HG02885 (cell line): ENCODE measurements around the gene DMD.

Experiments
- ATAC-seq: cut with Tn5 transposase; IDR thresholded peaks from one replicate; pipeline ENCODE4 v1.9.1; 2021; ENCODE audit warnings: mild to moderate bottlenecking; ENCODE audit not compliant: unreplicated experiment, poor library complexity

The DMD gene

DNA sequence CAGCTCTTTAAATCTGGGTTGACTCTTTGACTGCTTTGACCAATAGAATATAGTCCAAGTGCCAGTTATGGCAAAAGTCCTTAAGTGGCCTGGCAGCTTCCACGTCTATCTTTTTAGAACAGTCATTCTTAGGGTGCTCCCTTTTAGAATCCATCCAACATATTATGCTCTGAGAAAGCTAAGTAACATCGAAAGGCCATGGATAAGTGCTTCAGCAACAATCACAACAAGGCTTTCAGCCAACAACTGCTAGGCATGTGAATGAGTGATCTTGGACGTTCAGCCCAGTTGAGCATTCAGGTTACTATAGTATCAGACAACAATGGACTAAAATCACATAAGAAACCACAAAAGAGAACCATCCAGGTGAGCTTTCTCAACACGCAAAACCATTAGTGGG, 818.7 kb downstream of the DMD start:
- ATAC-seq, result no peak

DNA sequence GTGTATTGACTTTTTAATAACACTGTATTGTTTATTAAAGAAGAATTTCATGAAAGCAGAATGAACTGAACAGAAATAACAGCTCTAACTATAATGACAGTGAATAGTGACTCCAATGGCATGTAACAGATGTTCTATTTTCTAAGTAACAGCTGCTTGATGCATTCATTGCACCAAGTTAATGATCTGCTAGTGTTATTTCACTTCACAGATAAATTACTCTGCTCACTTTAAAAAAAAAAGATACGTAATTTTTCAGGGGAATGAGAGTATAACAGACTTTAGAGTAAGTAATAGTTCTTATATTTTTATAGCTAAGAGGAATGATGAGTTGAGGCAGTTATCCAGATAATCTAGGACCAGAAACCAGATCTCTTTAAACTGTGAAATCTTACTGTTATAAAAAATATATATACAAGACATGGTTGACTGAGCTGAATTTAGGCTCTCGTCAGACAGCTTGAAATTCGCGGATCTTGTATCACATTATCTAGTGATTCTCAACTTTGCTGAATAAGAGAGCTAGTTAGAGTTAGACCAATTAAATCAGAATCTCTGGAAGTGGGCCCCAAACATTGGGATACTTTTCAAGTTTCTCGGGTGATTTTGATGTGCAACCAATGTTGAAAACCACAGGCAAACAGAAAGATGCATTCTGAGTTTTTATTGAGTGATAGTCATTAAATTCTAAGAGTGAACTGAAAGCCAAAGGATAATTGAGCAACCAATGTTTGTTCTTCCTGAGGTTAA, 840.7 kb downstream of the DMD start:
- no peak for ATAC-seq

DNA sequence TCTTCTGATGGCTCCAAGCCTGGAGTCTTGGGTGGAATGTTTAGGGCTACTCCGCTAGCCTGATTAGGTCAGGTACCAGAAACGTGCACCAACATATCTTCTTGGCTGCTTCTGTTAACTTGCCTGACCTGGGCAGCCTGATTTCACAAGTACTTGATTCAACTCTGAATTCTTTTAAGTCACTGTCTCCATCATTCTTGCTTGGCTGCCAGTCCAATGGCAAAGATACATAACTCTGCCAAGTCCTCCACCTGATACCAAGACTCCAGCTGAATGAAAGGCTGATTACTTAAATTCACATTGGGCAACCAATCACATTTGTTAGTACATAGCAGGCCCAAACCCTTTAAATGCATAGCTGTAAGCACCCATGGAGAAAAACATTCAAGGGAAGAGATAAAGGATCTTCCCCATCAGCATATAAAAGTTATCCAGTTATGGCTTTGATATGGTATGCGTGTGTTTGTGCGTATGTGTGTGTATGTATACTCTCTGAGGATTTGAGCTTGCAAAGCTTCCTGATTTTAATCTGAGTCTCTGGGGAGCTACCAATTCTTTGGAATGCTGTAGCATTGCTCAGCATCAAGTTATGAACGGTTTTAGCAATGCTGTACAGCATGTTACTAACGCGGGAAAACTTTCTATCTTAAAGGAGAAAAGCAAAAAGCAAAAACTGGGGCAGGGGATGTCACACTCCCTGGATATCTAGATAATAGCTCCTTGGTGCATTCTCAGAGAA, 917.2 kb downstream of the DMD start:
- no peak for ATAC-seq

DNA sequence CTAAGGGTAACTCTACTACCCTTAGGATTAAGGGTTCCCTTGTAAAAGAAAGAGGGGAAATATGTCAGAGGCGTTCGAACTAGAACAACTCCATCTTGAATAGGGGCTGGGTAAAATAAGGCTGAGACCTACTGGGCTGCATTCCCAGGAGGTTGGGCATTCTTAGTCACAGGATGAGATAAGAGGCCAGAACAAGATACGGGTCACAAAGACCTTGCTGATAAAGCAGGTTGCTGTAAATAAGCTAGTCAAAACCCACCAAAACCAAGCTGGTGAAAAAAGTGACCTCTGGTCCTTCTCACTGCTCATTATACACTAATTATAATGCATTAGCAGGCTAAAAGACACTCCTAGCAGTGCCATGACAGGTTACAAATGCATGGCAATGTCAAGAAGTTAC, 922.0 kb downstream of the DMD start:
- ATAC-seq, result no peak

DNA sequence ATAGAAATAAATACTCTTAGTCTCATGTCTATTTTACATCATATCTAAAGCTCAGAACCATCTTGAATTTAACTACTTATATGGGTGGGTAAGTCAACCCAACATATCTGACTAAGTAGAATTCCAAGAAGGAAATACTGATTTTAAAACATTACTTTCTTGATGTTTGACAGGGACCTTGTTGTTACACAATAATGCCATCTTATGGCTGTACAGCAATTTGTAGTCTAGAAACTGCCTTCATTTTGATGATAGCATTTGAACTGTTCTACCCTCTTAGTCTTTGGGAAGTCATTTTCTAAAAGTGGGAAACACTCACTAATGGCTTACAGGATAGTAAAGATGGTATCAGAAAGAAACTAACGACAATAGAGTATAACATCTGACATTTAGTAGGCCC, 929.5 kb downstream of the DMD start:
- ATAC-seq, result no peak

DNA sequence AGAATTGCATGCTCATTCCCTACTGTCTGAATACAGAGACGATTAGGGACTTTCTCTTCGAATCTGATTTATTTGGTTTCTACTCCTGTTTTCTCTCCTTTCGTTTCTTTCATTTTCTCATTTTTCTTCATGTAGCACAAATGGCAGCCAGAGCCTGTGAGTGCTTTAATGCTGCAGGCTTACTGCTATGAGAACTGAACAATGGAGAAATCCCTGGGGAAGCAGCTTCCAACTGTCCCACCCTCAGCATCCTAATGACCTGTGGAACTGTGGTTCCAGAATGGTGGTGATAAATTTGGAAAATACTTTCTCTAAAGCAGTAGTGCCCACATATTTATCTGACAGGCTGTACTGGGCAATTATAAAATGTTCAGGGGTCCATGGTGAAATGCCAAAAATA, 930.4 kb downstream of the DMD start:
- ATAC-seq, result no peak

DNA sequence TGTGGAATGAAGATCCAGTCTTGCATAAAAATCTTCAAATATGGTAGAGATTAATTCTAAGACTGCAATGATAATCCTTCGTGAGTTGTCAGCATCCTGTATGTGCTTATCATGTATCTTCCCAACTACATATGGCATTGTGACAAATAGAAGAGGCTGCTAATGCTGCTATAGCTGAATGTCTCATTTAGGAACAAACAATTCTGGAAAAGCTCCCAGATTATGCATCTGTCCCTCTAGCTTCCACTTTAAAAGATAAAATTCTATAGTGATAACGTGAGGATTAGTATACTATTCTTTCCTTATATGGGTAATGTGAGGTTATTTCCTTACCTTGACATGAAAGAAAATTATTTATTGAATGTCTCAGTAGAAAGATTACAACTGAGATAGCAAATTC, 930.9 kb downstream of the DMD start:
- no peak for ATAC-seq

DNA sequence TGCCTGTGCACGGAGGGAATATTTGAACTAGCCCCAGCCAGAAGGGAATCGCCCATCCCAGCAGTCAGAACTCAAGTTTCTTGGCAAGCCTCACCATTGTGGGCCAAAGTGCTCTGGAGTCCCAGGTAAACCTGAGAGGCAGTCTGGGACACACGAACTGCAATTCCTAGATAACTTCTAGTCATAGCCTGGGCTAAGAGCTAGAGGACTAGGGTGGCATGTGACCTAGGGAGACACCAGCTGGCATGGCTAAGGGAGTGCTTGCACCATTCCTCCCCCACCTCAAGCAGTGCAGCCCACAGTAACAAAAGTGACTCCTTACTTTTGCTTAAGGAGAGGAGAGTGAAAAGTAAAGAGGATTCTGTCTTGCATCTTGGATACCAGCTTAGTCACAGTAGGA, 935.2 kb downstream of the DMD start:
- no peak for ATAC-seq

DNA sequence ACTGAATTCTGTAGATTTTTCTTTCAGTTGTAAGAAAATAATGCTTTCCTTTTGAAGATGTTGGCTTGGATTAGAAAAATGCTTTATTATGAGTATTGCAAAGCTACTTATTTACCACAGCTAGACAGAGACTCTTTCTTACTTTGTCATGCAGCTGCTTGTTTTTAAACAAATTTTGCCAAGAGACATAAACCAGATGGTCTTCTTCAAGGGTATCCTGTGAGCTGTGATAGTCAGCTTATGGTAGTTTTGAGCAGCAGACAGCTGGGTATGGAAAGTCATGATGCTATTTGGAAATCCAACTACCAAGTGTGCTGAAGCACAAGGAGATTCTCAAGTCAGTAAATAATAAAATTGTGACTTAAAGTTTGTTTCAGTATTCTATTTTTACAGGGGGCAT, 941.5 kb downstream of the DMD start:
- no peak for ATAC-seq

DNA sequence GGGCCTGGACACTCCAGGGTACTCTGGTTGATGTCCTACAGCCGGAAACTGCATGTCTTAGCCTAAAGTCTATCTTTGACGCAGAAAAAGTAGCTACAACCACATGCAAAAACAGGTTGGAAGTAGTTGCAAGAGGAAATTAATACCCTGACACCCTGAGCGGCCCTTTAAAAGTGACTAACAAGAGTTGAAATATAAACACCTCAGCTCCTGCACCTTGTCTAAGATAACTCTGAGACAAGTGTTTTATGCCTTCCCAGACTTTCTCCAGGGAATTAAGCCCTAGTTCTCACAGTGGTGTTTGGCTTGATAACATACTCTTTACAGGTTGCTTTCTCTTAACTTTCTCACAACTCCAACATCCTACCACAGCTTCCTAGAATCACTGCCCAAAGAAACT, 943.1 kb downstream of the DMD start:
- no peak for ATAC-seq

DNA sequence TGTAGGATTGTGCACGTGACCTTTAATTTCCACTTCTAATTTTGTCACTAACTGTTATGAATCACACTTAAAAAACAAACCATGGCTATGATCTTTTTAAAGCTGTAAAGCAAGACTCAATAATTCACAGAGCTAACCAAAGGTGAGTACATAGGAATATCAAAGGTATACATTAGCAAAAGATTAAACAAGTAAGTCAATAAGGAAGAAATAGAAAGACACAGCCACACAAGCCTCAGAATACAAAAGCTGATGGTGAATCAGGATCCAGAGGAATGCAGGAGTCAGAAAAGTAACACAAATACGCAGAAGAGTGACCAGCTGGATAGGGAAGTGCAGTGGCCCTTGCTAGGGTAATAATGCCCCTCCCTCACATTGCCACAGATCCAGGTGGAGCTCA, 943.6 kb downstream of the DMD start:
- no peak for ATAC-seq

DNA sequence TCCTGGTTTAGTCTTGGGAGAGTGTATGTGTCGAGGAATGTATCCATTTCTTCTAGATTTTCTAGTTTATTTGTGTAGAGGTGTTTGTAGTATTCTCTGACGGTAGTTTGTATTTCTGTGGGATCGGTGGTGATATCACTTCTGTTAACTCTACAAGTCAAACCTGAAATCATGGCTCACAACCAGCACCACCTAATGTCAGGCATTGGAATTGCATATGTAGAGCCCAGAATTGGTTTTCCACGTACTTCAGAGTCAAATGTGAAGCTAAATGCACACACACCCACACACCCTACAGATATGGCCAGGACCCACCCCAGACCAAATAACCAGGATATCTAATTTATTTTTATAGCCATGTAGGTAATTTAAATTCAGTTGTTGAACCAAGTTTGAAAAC, 964.7 kb downstream of the DMD start:
- ATAC-seq, result peak; percentile 64

DNA sequence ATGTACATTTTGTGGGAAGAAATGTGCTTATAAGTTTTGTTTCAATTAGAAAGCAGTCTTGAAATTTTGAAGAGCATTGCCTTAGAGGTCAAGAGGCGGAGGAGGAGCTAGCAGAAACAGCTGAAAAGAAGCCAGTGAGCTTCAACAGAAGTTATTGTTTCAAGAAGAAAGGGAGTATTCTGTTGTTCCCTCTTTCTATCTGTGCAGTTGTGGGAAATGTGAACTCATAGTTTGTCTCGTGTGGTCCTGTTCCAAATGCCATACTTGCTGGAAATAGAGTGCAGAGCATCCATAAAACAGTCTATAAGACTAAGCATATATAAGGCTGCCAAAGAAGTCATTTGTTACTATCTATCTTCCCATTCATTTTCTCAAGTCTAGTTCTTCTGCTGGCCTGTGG, 1015.7 kb downstream of the DMD start:
- ATAC-seq, result no peak

DNA sequence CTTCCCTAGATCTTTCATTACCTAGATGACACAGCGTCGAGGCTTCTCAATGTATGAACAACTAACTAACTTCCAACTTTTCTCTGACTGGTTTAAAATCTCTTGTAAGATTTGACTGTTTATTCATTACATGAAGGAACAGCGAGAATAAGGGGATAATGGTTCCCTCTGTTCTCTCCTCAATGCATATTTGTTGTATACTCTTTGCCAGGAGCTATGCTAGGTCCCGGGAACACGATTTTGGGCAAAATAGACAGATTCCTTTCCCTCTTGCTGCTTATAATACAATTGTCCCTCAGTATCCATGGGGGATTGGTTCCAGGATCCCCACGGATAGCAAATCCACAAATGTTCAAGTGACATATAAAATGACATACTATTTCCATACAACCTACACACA, 1020.0 kb downstream of the DMD start:
- ATAC-seq, result no peak

DNA sequence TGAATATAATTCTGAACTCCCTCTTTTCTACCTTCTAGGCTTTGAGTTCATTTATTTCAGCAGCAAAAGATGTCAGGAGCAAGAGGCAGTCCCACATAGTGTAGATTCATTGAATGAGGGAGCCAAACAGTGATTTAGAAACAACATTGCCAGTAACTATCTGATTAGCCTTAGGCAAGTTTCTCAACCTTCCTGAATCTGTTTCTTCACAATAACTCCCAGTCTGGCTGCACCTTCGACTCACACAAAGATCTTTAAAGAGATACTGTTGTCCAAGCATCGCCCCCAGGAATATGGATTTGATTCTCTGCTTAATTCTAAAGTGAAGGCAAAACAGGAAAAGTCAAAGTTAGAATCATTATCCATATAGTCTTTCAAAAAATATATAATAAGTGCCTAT, 1026.2 kb downstream of the DMD start:
- ATAC-seq, result no peak

DNA sequence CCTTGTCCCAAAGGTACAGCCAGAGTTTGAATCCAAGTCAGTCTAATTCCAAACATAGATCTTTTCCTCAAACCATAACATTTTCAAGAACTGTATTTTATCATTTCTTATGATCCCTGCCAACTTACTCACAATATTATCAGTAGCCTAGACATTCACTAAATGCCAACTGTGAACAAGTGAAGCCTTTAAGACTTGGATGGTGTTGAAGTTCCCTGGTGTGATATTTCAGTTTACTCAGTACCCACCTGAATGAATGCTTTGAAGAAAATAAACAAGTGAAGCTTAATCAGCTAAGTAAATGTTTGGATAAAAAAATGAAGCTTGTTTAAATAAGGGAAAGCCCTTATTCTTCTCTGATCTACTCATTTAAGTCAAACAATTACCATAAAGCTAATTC, 1028.3 kb downstream of the DMD start:
- no peak for ATAC-seq

DNA sequence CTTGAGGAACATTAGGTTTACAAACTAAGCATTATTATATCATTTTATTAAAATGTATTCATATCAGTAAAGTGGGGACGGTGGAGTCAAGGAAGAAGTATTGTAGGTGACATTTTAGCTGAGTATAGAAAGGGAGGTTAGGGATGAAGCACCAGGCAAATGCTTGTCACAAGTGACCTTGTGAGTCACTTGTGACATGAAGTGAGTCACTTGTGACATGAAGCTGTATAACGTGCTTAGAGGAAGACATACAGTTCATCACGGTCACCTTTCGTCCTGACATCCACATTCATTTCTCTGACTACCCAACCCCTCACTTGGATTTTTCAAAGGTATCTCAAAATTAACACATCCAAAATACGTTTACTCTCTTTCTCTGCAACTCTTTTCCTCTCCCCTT, 1034.8 kb downstream of the DMD start:
- no peak for ATAC-seq

DNA sequence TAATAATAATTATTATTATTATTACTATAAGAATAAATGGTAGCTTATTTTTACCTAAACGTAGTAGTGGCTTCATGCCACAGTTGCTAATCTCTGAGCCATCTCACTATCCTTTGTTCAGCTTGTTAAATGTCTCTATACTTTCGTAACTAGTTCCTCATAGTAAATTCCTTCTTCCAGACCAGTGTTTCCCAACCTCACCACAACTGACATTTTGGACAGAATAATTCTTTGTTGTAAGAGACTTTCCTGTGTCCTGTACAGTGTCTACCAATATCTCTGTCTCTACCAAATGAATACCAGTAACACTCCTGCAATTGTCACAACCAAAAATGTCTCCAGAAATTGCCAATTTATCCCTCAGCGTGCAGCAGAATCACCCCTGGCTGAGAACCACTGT, 1040.9 kb downstream of the DMD start:
- ATAC-seq, result no peak

DNA sequence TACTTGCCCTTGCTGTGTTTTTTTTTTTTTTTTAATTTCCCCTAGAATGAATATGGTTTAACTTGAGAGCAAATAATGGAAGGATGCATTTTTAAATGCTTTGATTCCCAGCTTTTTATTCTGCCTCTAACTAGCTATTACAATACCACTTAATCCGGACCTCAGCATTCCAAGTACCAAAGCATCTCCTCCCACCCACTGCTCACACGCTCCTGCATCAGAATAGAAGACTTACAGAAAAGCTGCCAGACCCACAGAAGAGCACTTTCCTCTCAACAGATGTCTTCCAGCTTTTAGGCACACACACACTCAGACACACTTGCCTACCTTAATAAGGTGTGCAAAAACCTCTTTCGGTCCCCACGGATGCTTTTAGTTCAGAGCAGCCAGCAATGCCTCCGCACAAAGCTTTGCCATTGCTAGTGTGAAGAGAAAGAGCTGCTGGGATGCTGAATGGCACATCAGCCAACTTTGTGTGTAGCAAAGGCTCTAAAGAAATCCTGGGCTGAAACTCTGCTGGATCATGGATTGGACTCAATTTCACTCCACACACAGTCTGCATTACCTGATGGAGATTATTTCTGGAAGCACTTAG, 1056.2 kb downstream of the DMD start:
- ATAC-seq, result no peak

DNA sequence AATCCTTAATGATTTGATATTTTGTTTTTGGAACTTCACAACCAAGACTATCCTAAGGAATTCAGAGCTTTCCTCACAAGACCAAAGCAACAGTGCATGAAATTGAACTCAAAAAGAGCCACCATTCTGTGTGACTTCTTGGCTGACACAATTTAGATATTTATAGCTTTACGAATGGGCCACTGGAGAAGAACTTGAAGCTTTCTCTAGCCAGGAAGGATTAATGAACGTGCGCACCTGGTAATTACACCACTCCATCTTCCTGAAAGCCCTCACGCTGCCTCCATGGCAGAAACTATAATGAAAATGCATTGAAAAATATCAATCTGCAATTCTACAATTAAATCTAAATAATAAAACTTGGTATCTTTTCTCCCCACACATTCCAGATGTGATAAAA, 1057.8 kb downstream of the DMD start:
- ATAC-seq, result no peak

DNA sequence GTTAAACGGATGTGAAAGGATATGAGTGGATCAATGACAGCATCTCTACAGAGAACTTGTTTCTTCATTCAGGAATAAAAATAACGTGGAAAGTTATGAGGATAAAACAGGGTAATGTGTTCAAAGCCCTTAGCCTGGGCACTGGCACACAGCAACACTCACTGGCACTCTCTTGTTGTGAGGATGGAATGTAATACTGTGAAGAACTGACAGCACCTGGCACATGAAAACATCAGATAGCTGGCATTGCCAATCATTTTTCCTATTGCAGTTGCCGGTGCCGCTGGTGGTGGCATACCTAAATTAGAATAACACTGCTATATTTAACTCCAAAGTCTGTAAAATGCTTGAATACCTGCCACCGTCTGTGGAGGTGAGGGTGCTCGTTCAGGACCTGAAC, 1061.2 kb downstream of the DMD start:
- no peak for ATAC-seq

DNA sequence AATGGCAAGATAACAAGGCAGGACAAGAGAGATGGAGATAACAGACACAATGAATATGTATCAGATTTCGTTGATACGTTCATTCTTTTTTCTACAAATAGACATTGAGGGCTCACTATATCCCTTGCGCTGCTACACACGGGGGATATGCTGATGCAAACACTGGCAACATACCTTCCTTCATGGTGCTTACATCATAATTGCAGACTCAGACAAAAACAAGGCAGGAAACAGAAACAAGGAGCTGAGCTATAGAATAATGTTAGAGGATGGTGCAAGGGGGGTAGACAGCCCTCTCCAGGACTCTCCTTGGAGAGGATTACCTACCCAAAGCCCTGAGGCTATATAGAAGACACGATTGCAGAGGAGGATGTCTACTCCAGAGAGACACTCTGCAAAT, 1069.5 kb downstream of the DMD start:
- no peak for ATAC-seq
